SJSA1 (cell line): ENCODE measurements around the gene PRR4. TPM values are rescaled to one million over a fixed set of nuclear protein-coding genes. Genes with fewer than 3 reads are reported as not detected.

ENCODE experiments used
- DNase-seq, 2 experiments: peaks; one replicate each; pipeline ENCODE4 v3.0.0-alpha.2; 2015 to 2020; ENCODE audit warnings: low spot score in 2 of 2, low read depth in 1 of 2
- H3K27ac ChIP-seq: fragments of 250-450 bp; sonication (Bioruptor Pico); 2 replicates; pipeline ENCODE4 v1.5.1; 2020; ENCODE audit warnings: mild to moderate bottlenecking, moderate library complexity
- H3K27me3 ChIP-seq: fragments of 250-450 bp; sonication (Bioruptor Pico); replicated peaks from 2 replicates; pipeline ENCODE4 v1.5.1; 2020; ENCODE audit warnings: mild to moderate bottlenecking, moderate library complexity
- H3K36me3 ChIP-seq: fragments of 250-450 bp; sonication (Bioruptor Pico); 2 replicates; pipeline ENCODE4 v1.5.1; 2020; ENCODE audit warnings: mild to moderate bottlenecking
- H3K4me1 ChIP-seq: fragments of 250-450 bp; sonication (Bioruptor Pico); replicated peaks from 2 replicates; pipeline ENCODE4 v1.6.1; 2021; ENCODE audit warnings: mild to moderate bottlenecking
- H3K4me3 ChIP-seq: fragments of 250-450 bp; sonication (Bioruptor Pico); 2 replicates; pipeline ENCODE4 v1.5.1; 2020; ENCODE audit warnings: mild to moderate bottlenecking
- H3K9me3 ChIP-seq: fragments of 250-450 bp; sonication (Bioruptor Pico); replicated peaks from 2 replicates; pipeline ENCODE4 v1.5.1; 2020; ENCODE audit warnings: mild to moderate bottlenecking
- total RNA-seq: library from RNA; depleted of rRNA; stranded (reverse); fragments of >200 nt; shearing (Covaris generic); gene quantifications from 2 replicates; pipeline ENCODE4 v1.2.3, GENCODE V29; 2014; rRNA removed

The PRR4 gene, protein sequence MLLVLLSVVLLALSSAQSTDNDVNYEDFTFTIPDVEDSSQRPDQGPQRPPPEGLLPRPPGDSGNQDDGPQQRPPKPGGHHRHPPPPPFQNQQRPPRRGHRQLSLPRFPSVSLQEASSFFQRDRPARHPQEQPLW
- 1.6 TPM in 1 of 2 replicates, not detected in the other for total RNA-seq

DNA sequence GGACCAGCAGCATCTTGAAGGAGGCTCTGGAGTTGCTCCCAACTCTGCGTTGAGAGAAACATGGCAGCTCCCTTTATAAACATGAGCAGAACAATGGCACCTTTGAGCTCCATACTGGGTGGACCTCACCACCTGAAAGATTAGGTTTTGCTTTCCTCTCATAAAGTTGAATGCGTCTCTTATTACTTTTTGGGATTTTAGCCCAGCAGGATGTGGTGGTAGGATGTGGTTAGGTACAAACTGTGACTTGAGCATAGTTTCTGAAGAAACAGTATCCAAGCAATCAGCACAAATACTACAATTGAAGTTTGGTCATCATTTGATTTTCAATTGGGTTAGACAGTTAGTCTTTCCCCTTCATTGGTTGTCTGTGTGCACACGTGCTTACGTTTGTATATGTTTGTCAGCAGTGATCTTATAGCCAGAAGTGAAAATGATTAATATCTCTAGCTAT lies at the start of gene PRR4:
Gene PRR4, minus strand, starts transcription at position 51 of the 454 bp plus-strand sequence. Its CDS starts 38 bp downstream, at position 13.
- no peak for DNase-seq
- no peaks in the 10 kb centered on the region for H3K4me1 ChIP-seq
- H3K27ac ChIP-seq: no peak within 1 kb of the TSS
- H3K9me3 ChIP-seq: no peaks in the 10 kb centered on the region
- H3K36me3 ChIP-seq: 0 out of 2 replicates have a peak, but pooled peaks cover 8% of the 10 kb centered on the region
- no peak within 1 kb of the TSS for H3K4me3 ChIP-seq
- no peaks in the 10 kb centered on the region for H3K27me3 ChIP-seq

DNA sequence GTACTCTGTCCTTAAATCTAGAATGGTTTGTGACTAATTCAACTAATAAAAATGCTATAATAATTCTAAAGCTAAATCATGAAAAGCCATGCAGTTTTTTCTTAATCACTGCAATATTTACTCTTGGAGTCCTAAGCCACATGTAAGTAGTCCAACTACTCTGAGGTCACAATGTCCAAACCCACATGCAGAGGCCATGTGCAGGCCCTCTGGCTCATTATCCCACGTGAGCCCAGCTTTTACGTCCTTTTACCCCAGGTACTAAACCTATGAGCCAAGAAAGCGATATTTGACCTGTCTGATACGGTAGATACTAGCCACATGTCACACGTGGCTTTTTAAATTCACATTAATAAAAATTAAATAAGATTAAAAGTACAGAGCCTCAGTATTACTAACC lies 47.6 kb upstream of the PRR4 start:
- H3K9me3 ChIP-seq: no peaks in the 10 kb centered on the region
- no peaks in the 10 kb centered on the region for H3K27me3 ChIP-seq
- no peak overlapping the region for H3K4me3 ChIP-seq
- H3K36me3 ChIP-seq: no peaks in the 10 kb centered on the region
- H3K4me1 ChIP-seq: no peaks in the 10 kb centered on the region
- H3K27ac ChIP-seq: no peak overlapping the region
- DNase-seq: no peak

DNA sequence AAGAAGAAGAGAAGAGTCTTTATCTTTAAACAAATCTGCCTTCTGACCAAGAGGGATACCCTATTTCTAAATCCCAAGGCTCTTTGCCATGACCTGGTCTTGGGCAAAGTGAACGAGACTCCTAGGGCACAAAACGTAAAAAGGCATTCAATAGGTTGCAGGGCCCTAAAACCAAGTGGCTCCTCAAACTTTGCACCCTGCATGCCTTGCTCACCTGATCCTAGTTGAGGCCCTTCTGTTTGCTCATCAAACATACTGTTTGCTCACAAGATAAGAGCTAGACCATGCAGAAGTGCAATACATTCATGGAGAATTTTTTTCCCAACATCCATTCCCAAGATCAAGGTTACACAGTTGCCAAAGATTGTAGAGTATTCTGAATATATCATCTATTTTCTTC lies 42.7 kb upstream of the PRR4 start:
- Histone ChIP-seq H3K4me1 (no peaks in the 10 kb centered on the region), H3K4me3 (no peak overlapping the region), H3K27me3 (no peaks in the 10 kb centered on the region), H3K36me3 (no peaks in the 10 kb centered on the region), H3K9me3 (no peaks in the 10 kb centered on the region), H3K27ac (no peak overlapping the region)
- DNase-seq: no peak

DNA sequence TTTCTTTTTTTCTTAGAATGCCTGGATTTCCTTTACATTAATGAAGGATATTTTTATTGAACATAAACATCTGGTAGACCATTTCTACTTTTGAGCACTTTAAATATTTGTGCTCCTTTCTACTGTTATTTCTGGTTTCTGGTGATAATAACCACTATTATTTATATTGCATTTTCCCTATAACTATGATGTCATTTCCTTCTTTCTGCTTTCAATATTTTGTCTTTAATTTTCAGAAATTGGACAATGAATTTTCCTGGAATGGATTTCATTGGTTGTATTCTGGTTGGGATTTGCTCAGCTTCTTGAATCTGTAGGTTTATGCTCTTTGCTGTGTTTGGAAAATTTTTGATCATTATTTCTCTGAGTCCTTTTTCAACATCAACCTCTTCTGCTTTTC lies 40.0 kb upstream of the PRR4 start:
- Histone ChIP-seq H3K27ac (no peak overlapping the region), H3K27me3 (no peaks in the 10 kb centered on the region), H3K4me3 (no peak overlapping the region), H3K4me1 (no peaks in the 10 kb centered on the region), H3K36me3 (no peaks in the 10 kb centered on the region), H3K9me3 (no peaks in the 10 kb centered on the region)
- no peak for DNase-seq

DNA sequence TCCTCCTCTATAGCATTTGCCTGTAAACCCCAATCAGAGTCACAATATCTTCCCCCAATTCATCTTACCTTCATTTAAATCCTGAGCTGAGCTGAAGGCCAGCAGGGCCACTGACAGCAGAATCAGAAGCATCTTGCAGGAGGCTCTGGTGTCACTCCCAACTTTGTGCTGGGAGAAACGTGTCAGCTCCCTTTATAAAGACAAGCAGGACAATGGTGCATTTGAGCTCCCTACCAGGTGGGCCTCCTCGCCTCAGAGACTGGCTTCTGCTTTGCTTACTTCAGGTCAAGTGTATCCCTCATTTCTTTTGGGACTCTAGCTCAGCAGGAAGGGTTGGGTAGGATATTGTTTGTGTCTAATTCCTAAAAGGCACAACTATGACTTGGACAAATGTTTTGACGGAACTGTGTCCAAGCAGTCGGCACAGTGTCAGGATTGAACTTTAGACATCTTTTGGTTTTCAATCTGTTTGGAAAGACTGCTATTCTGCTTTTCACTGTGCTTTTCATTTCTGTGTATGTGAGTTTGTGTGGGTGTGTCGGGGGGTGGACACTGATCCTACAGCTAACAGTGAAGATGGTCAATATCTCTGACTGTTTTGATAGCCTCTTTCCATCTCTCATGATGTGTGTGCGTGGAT lies 34.9 kb upstream of the PRR4 start, which contains the start of gene PRH1:
Gene PRH1, minus strand, starts transcription at position 170 of the 640 bp plus-strand sequence. Its CDS starts 38 bp downstream, at position 132.
- no peaks in the 10 kb centered on the region for H3K4me1 ChIP-seq
- H3K27me3 ChIP-seq: no peaks in the 10 kb centered on the region
- DNase-seq: no peak
- no peak within 1 kb of the TSS for H3K4me3 ChIP-seq
- peaks cover 4% of the 10 kb centered on the region; the same call in 1 of the 2 replicates for H3K36me3 ChIP-seq
- no peak within 1 kb of the TSS for H3K27ac ChIP-seq
- no peaks in the 10 kb centered on the region for H3K9me3 ChIP-seq

DNA sequence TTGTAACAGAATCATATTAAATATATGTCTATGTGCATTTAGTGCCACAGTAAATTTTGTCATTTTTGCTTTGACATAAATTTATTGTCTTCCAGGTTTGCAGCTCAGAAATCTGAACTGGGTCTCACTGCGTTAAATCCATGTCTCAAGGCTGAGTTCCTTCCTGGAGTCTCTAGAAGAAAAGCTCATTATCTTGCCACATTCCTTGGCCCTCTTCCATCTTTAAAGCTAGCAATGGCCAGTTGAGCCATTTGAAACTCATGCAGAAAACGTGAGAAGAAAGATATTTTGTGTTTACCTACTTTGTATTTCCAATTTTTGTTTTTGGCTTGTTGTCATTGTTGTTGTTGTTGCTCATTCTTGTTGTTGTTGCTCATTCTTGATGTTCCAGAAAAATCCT lies 24.1 kb upstream of the PRR4 start:
- Histone ChIP-seq H3K27me3 (no peaks in the 10 kb centered on the region), H3K36me3 (peaks cover 4% of the 10 kb centered on the region; the same call in 1 of the 2 replicates)
- DNase-seq: no peak

DNA sequence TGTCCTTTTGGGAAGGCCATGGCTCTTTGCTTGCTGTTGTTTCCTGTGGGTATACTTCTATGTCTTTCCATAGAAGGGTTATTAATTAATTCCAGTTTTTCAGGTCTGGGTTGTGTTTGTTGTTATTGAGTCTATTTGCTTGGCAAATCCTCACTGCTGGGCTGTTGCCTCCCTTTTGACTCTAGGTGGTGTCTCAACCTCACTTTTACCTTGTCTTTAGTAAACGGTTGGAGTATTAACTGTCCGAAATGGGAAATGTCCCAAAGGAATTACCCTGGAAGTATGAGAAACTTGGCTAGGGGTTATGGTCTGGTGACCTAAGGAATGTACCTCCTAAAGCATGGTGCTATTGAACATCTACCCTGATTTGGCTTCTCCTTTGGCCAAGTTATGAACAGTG lies 18.1 kb upstream of the PRR4 start:
- H3K4me1 ChIP-seq: no peaks in the 10 kb centered on the region
- DNase-seq: no peak
- H3K4me3 ChIP-seq: no peak overlapping the region
- H3K27ac ChIP-seq: no peak overlapping the region
- no peaks in the 10 kb centered on the region for H3K9me3 ChIP-seq
- H3K36me3 ChIP-seq: no peaks in the 10 kb centered on the region; the same call in 1 of the 2 replicates
- no peaks in the 10 kb centered on the region for H3K27me3 ChIP-seq

More for the DNA sequence above, 24.1 kb upstream of the PRR4 start:
- Histone ChIP-seq H3K4me1 (no peaks in the 10 kb centered on the region), H3K9me3 (no peaks in the 10 kb centered on the region), H3K27ac (no peak overlapping the region), H3K4me3 (no peak overlapping the region)

DNA sequence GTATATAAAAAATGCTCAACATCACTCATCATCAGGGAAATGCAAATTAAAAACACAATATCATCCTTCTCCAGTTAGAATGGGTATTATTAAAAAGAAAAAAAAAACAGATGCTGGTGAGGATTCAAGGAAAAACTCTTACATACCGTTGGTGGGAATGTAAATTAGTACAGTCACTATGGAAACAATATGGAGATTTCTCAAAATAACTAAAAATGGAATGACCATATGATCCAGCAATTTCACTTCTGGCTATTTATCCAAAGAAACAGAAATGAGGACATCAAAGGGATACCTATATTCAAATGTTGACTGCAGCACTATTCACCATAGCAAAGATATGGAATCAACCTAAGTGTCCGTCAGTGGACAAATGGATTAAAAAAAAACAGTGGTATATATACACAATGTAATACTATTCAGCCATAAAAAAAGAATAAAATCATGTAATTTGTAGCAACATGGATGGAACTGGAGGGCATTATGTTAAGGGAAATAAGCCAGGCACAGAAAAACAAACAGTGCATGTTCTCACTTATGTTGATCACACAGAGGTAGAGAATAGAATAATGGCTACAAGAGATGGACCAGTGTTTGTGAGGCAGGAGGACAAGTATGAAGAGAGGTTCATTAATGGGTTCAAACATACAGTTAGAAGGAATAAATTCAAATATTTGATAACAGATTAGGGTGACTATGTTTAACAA lies 14.4 kb upstream of the PRR4 start:
- Histone ChIP-seq H3K27me3 (no peaks in the 10 kb centered on the region), H3K4me3 (no peak overlapping the region), H3K36me3 (no peaks in the 10 kb centered on the region; the same call in 1 of the 2 replicates), H3K4me1 (no peaks in the 10 kb centered on the region), H3K9me3 (no peaks in the 10 kb centered on the region), H3K27ac (no peak overlapping the region)
- DNase-seq: no peak

DNA sequence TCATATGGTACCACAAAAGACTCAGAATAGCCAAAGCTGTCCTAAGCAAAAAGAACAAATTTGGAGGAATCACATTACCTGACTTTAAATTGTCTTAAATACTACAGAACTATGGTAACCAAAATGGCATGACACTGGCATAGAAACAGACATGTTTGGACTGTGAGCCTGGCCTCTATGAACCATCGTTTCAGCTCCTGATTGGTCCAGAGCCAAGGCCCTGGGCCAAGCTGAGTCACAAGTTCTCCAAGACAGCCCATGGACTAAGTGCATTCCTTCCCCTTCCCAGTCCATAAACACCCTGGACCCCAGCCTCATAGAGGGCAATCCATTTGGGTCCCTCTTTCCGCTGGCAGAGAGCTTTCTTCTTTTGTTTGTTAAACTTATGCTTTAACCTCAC lies 12.1 kb upstream of the PRR4 start:
- no peak overlapping the region for H3K27ac ChIP-seq
- no peaks in the 10 kb centered on the region for H3K4me1 ChIP-seq
- no peaks in the 10 kb centered on the region for H3K27me3 ChIP-seq
- H3K4me3 ChIP-seq: no peak overlapping the region
- DNase-seq: no peak
- 0 out of 2 replicates have a peak, but pooled peaks cover 2% of the 10 kb centered on the region for H3K9me3 ChIP-seq
- H3K36me3 ChIP-seq: no peaks in the 10 kb centered on the region

DNA sequence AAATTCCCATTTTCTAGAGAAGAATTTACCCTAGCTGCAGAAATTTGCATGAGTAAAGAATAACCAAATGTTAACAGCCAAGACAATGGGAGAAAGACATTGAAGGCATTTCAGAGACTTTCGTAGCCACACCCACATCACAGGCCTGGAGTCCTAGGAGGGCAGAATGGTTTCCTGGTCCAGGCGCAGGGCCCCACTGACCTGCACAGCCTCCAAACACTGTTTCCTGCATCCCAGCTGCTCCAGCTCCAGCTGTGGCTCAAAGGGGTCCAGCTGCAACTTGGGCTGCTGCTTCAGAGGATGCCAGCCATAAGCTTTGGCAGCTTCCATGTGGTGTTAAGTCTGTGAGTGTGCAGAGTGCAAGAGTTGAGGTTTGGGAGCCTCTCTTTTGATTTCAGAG lies 6.5 kb upstream of the PRR4 start:
- Histone ChIP-seq H3K9me3 (peaks cover 2% of the 10 kb centered on the region; the same call in 1 of the 2 replicates), H3K4me3 (no peak overlapping the region), H3K36me3 (0 out of 2 replicates have a peak, but pooled peaks cover 3% of the 10 kb centered on the region), H3K27ac (no peak overlapping the region), H3K27me3 (no peaks in the 10 kb centered on the region), H3K4me1 (no peaks in the 10 kb centered on the region)
- DNase-seq: no peak

DNA sequence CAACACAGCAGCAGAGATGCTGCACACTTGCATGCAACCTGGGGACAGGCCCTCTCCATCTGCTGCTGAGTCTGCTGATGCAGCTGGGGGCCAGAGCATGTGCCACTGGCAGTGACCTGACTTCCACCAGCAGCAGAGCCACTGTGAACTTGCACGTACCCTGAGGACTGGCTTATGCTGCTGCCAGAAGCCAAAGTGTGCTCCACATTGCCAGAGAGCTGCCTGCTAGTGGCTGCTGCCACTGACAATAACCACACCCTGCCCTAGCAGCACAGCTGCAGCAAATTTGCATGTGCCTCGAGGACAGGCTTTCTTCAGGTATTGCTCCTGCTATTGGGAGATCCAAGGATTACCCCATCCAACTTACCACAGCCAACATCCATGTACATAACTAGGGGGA lies 4.5 kb upstream of the PRR4 start:
- H3K36me3 ChIP-seq: 0 out of 2 replicates have a peak, but pooled peaks cover 6% of the 10 kb centered on the region
- no peaks in the 10 kb centered on the region for H3K27me3 ChIP-seq
- no peak overlapping the region for H3K4me3 ChIP-seq
- no peaks in the 10 kb centered on the region for H3K4me1 ChIP-seq
- H3K9me3 ChIP-seq: peaks cover 2% of the 10 kb centered on the region; the same call in 1 of the 2 replicates
- no peak for DNase-seq
- H3K27ac ChIP-seq: no peak overlapping the region

DNA sequence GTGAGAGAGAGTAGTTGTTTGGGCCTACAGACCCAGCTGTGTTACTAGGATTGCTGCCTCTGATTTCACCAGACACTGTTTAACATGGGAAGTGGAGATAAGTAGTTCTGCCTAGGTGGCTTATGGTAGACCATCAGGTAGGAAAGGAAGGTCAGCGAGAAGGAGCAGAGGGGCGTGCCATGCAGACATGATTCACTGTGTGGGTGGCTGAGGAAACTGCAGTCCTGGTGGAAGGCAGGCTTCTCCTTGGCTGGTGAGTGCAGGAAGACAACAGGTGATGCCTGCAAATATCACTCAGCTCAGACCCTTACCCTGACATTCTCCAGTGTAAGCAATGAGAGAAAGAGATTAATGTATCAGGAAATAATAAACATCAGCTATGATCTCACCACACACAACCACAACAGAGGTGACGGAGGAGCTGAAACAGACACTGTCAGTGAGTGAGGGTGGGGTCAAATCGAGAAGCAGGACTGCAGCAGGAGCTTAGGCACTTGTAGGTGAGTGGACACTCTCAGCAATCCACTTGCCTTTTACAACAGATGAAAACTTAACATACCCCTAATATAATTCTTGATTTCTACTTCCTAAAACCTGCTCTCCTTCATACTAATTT lies 2.1 kb upstream of the PRR4 start:
- H3K27ac ChIP-seq: no peak overlapping the region
- H3K4me3 ChIP-seq: no peak overlapping the region
- H3K9me3 ChIP-seq: no peaks in the 10 kb centered on the region; the same call in 1 of the 2 replicates
- no peaks in the 10 kb centered on the region for H3K27me3 ChIP-seq
- DNase-seq: no peak
- 0 out of 2 replicates have a peak, but pooled peaks cover 11% of the 10 kb centered on the region for H3K36me3 ChIP-seq
- no peaks in the 10 kb centered on the region for H3K4me1 ChIP-seq

DNA sequence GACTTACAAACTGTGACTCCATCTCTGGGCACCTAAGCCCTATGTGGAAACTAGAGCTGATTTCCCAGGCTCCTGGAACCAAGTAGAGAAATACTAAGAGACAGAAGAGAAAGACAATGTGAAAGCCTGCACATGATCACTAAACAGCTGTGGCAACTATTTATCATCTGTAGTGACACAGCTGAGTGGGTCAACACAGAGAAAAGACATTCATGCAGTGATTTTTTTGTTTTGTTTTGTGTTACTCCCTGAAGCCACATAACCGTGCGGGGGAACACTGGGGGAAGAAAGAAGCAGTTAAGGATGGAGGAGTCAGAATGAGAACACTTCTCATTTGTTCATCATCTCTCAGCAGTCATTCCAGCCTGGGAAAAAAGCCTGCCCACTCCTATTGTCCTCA lies 1.5 kb downstream of the PRR4 start:
- Histone ChIP-seq H3K27me3 (no peaks in the 10 kb centered on the region), H3K4me1 (no peaks in the 10 kb centered on the region), H3K4me3 (no peak overlapping the region), H3K36me3 (0 out of 2 replicates have a peak, but pooled peaks cover 8% of the 10 kb centered on the region), H3K27ac (no peak overlapping the region), H3K9me3 (no peaks in the 10 kb centered on the region)
- no peak for DNase-seq
